Measurements from ENCODE around the gene SSR3. TPM values are rescaled to one million over a fixed set of nuclear protein-coding genes. Genes with fewer than 3 reads are reported as not detected.
"Not testable (repeated sequence)": the region's sequence is repeated elsewhere in the genome, so short reads cannot be mapped to it uniquely, and the experiment has no call there.

The SSR3 gene
- total RNA-seq, 1 experiment from 2014 or later = 177 TPM

DNA sequence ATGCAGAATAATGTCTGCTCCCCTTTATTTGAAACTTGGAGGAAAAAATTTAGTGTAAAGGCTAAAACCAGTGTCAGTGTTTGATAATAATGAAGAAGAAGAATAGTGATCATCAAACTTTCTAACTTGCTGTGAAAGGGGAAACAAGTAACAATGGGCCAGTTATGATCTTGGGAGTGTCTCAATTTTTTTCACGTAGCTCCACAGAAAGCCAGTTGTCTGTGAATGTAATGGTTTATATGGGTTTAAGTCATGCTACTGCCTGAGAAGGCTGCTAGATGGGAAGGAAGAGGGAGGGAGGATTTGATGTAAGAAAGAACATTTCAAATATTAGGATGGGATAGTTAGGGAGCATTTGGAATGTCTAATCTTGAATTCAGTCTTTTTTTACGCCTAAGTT, 21.1 kb upstream of the SSR3 start (continued):
- no peak for TF ChIP-seq POLR2AphosphoS5 (IDR thresholded peaks at IDR 0.05; ENCODE audit: low read depth, low read length)
- no peak for TF ChIP-seq ZNF274 (IDR thresholded peaks at IDR 0.05; ENCODE audit: low read depth, low read length)
- TF ChIP-seq CBX3 (IDR thresholded peaks at IDR 0.05; ENCODE audit: low read depth) = no peak
- no peak for TF ChIP-seq SIN3A (IDR thresholded peaks at IDR 0.05; ENCODE audit: low read depth)
- no peak for TF ChIP-seq ZFX (IDR thresholded peaks at IDR 0.05)
- no peak for TF ChIP-seq FOSL1 (IDR thresholded peaks at IDR 0.05; ENCODE audit: low read depth)
- TF ChIP-seq EZH2phosphoT487 (IDR thresholded peaks at IDR 0.05; ENCODE audit: borderline replicate concordance) = no peak
- no peak for TF ChIP-seq EZH2 (IDR thresholded peaks at IDR 0.05)

DNA sequence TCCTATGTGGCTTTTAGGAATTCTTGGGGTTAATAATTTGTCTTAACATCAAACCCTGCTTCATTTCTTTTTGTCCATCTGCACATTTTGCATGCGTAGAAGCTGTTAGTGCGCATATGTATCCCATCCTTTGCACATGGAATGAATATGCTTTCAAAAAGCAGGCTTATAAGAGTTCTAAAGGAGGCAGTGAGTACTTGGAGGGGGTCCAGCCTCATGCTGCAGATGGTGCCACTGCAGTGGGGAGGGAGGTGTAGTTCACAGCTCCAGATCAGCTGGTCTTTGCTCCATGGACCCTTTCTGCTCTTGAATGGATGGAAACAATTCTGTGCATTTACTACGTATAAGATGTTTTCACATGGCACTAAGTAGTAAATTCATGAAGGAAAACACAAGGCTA, 20.7 kb upstream of the SSR3 start:
- no peaks in the 10 kb centered on the region for H3K27me3 ChIP-seq (ENCODE audit: insufficient read depth, low read length)
- H3K79me2 ChIP-seq (ENCODE audit: insufficient read depth, low read length) = no peaks in the 10 kb centered on the region
- intact Hi-C loops (cut with micrococcal nuclease) = no loop called here
- H3K4me2 ChIP-seq (ENCODE audit: low read length) = no peak overlapping the region
- BruUV-seq (replicated peaks) = no TSS peak
- RAD21 ChIA-PET (ENCODE audit: low non-redundant PET in 1 of 2, low total read pairs in 2 of 2, uncharacterized antibody in 2 of 2, unreplicated experiment in 2 of 2) = no interaction called here
- no peak for ATAC-seq
- CTCF ChIA-PET = no interaction called here
- H3K9me2 ChIP-seq (ENCODE audit: insufficient read depth) = no peaks in the 10 kb centered on the region
- H3K9me3 ChIP-seq (ENCODE audit: control insufficient read depth in 1 of 2, insufficient read depth in 1 of 2, low read depth in 1 of 2, low read length in 2 of 2) = no peaks in the 10 kb centered on the region
- no peaks in the 10 kb centered on the region for H3K36me3 ChIP-seq (ENCODE audit: control insufficient read depth in 1 of 2, insufficient read depth in 2 of 2, low read length in 2 of 2)
- no peak overlapping the region for H2AFZ ChIP-seq (ENCODE audit: low read depth, low read length, poor library complexity, severe bottlenecking)
- POLR2A ChIA-PET = no interaction called here
- no peak for DNase-seq (ENCODE audit: low read depth, low spot score)
- no peaks in the 10 kb centered on the region for H3K4me1 ChIP-seq (ENCODE audit: control insufficient read depth in 1 of 2, insufficient read depth in 2 of 2, low read length in 2 of 2)
- H3K4me3 ChIP-seq (replicated peaks in 1 of 2; ENCODE audit: low read depth in 1 of 2, low read length in 2 of 2) = no peak overlapping the region
- no peak overlapping the region for H3K27ac ChIP-seq (ENCODE audit: low read depth, low read length)
- TF ChIP-seq SIN3A (IDR thresholded peaks at IDR 0.05; ENCODE audit: low read depth) (no peak), CBX3 (IDR thresholded peaks at IDR 0.05; ENCODE audit: low read depth) (no peak), EZH2 (IDR thresholded peaks at IDR 0.05) (no peak)
- no peaks in the 10 kb centered on the region for H4K20me1 ChIP-seq (ENCODE audit: insufficient read depth)
- H3K9ac ChIP-seq (ENCODE audit: low read length) = no peak overlapping the region

DNA sequence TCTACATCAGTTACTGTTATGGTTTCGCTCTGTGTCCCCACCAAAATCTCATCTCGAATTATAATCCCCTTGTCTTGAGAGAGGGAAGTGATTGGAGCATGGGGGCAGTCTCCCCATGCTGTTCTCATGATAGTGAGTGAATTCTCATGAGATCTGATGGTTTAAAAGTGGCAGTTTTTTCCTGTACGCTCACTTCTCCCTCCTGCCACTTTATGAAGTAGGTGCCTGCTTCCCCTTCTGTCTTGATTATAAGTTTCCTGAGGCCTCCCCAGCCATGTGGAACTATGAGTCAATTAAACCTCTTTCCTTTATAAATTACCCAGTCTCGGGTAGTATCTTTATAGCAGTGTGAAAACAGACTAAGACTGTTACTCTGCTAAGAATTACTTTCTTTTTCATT, 15.0 kb upstream of the SSR3 start:
- H3K4me1 ChIP-seq (ENCODE audit: control insufficient read depth in 1 of 2, insufficient read depth in 2 of 2, low read length in 2 of 2); H3K9me2 ChIP-seq (ENCODE audit: insufficient read depth); intact Hi-C loops (cut with micrococcal nuclease); H2AFZ ChIP-seq (ENCODE audit: low read depth, low read length, poor library complexity, severe bottlenecking); CTCF ChIA-PET; H3K4me2 ChIP-seq (ENCODE audit: low read length); H3K4me3 ChIP-seq (replicated peaks in 1 of 2; ENCODE audit: low read depth in 1 of 2, low read length in 2 of 2); H3K27ac ChIP-seq (ENCODE audit: low read depth, low read length); ATAC-seq; RAD21 ChIA-PET (ENCODE audit: low non-redundant PET in 1 of 2, low total read pairs in 2 of 2, uncharacterized antibody in 2 of 2, unreplicated experiment in 2 of 2); H3K9ac ChIP-seq (ENCODE audit: low read length); H4K20me1 ChIP-seq (ENCODE audit: insufficient read depth); POLR2A ChIA-PET; H3K9me3 ChIP-seq (ENCODE audit: control insufficient read depth in 1 of 2, insufficient read depth in 1 of 2, low read depth in 1 of 2, low read length in 2 of 2); DNase-seq (ENCODE audit: low read depth, low spot score); H3K36me3 ChIP-seq (ENCODE audit: control insufficient read depth in 1 of 2, insufficient read depth in 2 of 2, low read length in 2 of 2); H3K27me3 ChIP-seq (ENCODE audit: insufficient read depth, low read length); BruUV-seq (replicated peaks); H3K79me2 ChIP-seq (ENCODE audit: insufficient read depth, low read length): not testable (repeated sequence)

DNA sequence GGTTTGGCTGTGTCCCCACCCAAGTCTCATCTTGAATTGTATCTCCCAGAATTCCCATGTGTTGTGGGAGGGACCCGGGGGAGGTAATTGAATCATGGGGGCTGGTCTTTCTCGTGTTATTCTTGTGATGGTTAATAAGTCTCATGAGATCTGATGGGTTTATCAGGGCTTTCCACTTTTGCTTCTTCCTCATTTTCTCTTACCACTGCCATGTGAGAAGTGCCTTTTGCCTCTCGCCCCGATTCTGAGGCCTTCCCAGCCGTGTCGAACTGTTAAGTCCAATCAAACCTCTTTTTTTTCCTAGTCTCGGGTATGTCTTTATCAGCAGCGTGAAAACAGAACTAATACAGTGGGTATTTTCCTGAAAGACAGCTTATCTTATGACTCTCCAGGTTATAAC, 14.1 kb upstream of the SSR3 start:
- ATAC-seq, POLR2A ChIA-PET: not testable (repeated sequence)

More for the DNA sequence above, 14.1 kb upstream of the SSR3 start:
- CTCF ChIA-PET; DNase-seq (ENCODE audit: low read depth, low spot score); H3K27ac ChIP-seq (ENCODE audit: low read depth, low read length); H3K9me2 ChIP-seq (ENCODE audit: insufficient read depth); intact Hi-C loops (cut with micrococcal nuclease); H4K20me1 ChIP-seq (ENCODE audit: insufficient read depth); BruUV-seq (replicated peaks); H3K27me3 ChIP-seq (ENCODE audit: insufficient read depth, low read length); H2AFZ ChIP-seq (ENCODE audit: low read depth, low read length, poor library complexity, severe bottlenecking); H3K79me2 ChIP-seq (ENCODE audit: insufficient read depth, low read length); H3K4me2 ChIP-seq (ENCODE audit: low read length); H3K4me1 ChIP-seq (ENCODE audit: control insufficient read depth in 1 of 2, insufficient read depth in 2 of 2, low read length in 2 of 2); RAD21 ChIA-PET (ENCODE audit: low non-redundant PET in 1 of 2, low total read pairs in 2 of 2, uncharacterized antibody in 2 of 2, unreplicated experiment in 2 of 2); H3K9me3 ChIP-seq (ENCODE audit: control insufficient read depth in 1 of 2, insufficient read depth in 1 of 2, low read depth in 1 of 2, low read length in 2 of 2); H3K9ac ChIP-seq (ENCODE audit: low read length); H3K4me3 ChIP-seq (replicated peaks in 1 of 2; ENCODE audit: low read depth in 1 of 2, low read length in 2 of 2); H3K36me3 ChIP-seq (ENCODE audit: control insufficient read depth in 1 of 2, insufficient read depth in 2 of 2, low read length in 2 of 2): not testable (repeated sequence)

All from HCT116 (cell line).